Lower lobe of right lung (tissue), 2 donors: Measurements from ENCODE around the gene EMSY. TPM values are rescaled to one million over a fixed set of nuclear protein-coding genes. Genes with fewer than 3 reads are reported as not detected.
A peak's percentile ranks its signal among the peaks of the same experiment; 100 is the strongest.

Experiments used
- ATAC-seq, 2 donors: fragments of 200-7000 bp; cut with Tn5 transposase; one replicate each; pipeline ENCODE4 v1.9.1; 2020 to 2022; ENCODE audit warnings: mild to moderate bottlenecking in 2 of 2, moderate library complexity in 2 of 2
- DNase-seq: peaks from one replicate; pipeline ENCODE4 v3.0.0-alpha.2; 2020
- H3K27ac ChIP-seq: fragments of 200-600 bp; one replicate; pipeline ENCODE4 v1.8.0; 2022
- H3K27me3 ChIP-seq: fragments of 200-600 bp; one replicate; pipeline ENCODE4 v1.8.0; 2022; ENCODE audit warnings: low read depth
- H3K36me3 ChIP-seq: fragments of 200-600 bp; one replicate; pipeline ENCODE4 v1.8.0; 2022; ENCODE audit warnings: mild to moderate bottlenecking
- H3K4me1 ChIP-seq: fragments of 200-600 bp; one replicate; pipeline ENCODE4 v1.8.0; 2022
- H3K4me3 ChIP-seq: fragments of 200-600 bp; one replicate; pipeline ENCODE4 v1.8.0; 2022; ENCODE audit warnings: mild to moderate bottlenecking
- H3K9me3 ChIP-seq: fragments of 200-600 bp; one replicate; pipeline ENCODE4 v1.8.0; 2022
- CTCF ChIP-seq: fragments of 200-600 bp; IDR thresholded peaks from one replicate; pipeline ENCODE4 v1.8.0; 2022; ENCODE audit warnings: antibody characterized with exemption, mild to moderate bottlenecking
- intact Hi-C: fragments of 100-400 bp; cut with DNase I; formaldehyde crosslinking; loops from one replicate; pipeline ENCODE4 v1.11.0; 2022
- total RNA-seq: library from RNA; stranded (reverse); fragmentation: NEBNext Ultra II Directional; extraction: Animal tissue kit (Norgen Biotek cat#: 25700); gene quantifications from one replicate; pipeline ENCODE4 v1.2.1, GENCODE V29; 2021
- donor health status: DM: no; HTN: yes; CAD: no; lungs with severe emphysema.

The EMSY gene
- total RNA-seq, 1 donor from 2014 or later, result 21.1 TPM

DNA sequence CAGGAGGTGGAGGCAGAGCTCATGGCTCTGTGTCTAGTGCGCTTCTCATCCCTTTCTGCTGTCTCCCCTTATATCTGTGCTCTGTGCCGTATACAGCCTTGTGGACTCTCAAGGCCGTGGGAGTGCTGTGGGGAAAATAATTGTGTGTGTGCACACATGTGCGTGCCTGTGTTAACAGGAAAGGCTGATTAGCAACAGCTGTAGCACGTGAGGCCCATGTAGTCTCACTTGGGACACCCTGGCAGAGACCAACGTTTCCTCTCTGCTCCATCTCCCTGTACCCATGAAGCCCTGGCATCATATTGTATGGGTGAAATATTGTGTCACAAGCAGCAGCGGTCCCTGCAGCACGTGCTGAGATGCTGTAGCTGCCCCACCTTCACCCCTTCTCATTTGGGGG lies 116.4 kb downstream of the EMSY start:
- Histone ChIP-seq H3K4me3 (no peak overlapping the region), H3K27ac (peak overlapping the region; percentile 28), H3K9me3 (no peaks in the 10 kb centered on the region), H3K4me1 (peaks cover 13% of the 10 kb centered on the region), H3K27me3 (no peaks in the 10 kb centered on the region), H3K36me3 (no peaks in the 10 kb centered on the region)
- DNase-seq, result no peak
- intact Hi-C loops, result no loop called here
- peak in 1 of 2 donors; percentile 32 for ATAC-seq
- TF ChIP-seq CTCF, result no peak

- Histone ChIP-seq H3K4me3 (no peak overlapping the region), H3K27me3 (no peaks in the 10 kb centered on the region), H3K9me3 (no peaks in the 10 kb centered on the region), H3K36me3 (no peaks in the 10 kb centered on the region), H3K4me1 (peaks cover 13% of the 10 kb centered on the region), H3K27ac (no peak overlapping the region)
- intact Hi-C loops, result no loop called here
- no peak for TF ChIP-seq CTCF
- ATAC-seq, result no peak
- no peak for DNase-seq
Observed at GRCh38 chr11:76562541-76562940, 117.7 kb downstream of the EMSY start.

- peaks cover 13% of the 10 kb centered on the region for H3K4me1 ChIP-seq
- no peak for TF ChIP-seq CTCF
- no peak overlapping the region for H3K27ac ChIP-seq
- H3K36me3 ChIP-seq, result no peaks in the 10 kb centered on the region
- H3K9me3 ChIP-seq, result no peaks in the 10 kb centered on the region
- no peak for DNase-seq
- H3K27me3 ChIP-seq, result no peaks in the 10 kb centered on the region
- ATAC-seq, result no peak
- no peak overlapping the region for H3K4me3 ChIP-seq
- intact Hi-C loops, result no loop called here
Observed at GRCh38 chr11:76564364-76564763, 119.5 kb downstream of the EMSY start.

GRCh38 chr11:76566811-76567210 lies 122.0 kb downstream of the EMSY start:
- Histone ChIP-seq H3K27ac (no peak overlapping the region), H3K9me3 (no peaks in the 10 kb centered on the region), H3K4me3 (no peak overlapping the region), H3K36me3 (no peaks in the 10 kb centered on the region), H3K4me1 (no peaks in the 10 kb centered on the region), H3K27me3 (no peaks in the 10 kb centered on the region)
- ATAC-seq (no peak), DNase-seq (no peak)
- intact Hi-C loops, result no loop called here
- TF ChIP-seq CTCF, result no peak

- Histone ChIP-seq H3K27me3 (no peaks in the 10 kb centered on the region), H3K4me3 (no peak overlapping the region), H3K36me3 (no peaks in the 10 kb centered on the region), H3K9me3 (no peaks in the 10 kb centered on the region), H3K27ac (no peak overlapping the region), H3K4me1 (no peaks in the 10 kb centered on the region)
- no peak for DNase-seq
- ATAC-seq, result no peak
- intact Hi-C loops, result no loop called here
- TF ChIP-seq CTCF, result no peak
Observed at GRCh38 chr11:76567261-76567660, 122.4 kb downstream of the EMSY start.

DNA sequence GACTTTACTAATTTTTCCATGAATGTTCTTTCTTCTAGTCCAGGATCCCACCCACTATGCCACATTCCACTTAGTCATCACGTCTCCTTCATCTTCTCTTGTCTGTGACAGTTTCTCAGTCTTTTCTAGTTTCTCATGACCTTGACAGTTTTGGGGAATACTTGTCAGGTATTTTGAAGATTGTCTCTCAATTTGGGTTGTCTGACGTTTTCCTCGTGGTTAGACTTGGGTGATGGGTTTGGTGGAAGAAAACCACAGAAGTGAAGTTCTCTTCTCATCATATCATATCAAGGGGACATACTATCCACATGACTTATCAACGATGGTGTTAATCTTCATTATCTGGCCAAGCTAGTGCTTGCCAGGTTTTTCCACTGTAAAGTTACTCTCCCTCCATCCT lies 123.3 kb downstream of the EMSY start:
- Histone ChIP-seq H3K27me3 (no peaks in the 10 kb centered on the region), H3K4me1 (no peaks in the 10 kb centered on the region), H3K9me3 (no peaks in the 10 kb centered on the region), H3K27ac (no peak overlapping the region), H3K4me3 (no peak overlapping the region), H3K36me3 (no peaks in the 10 kb centered on the region)
- no peak for TF ChIP-seq CTCF
- ATAC-seq (no peak), DNase-seq (no peak)
- intact Hi-C loops, result no loop called here
